ENCODE measurements around the gene SART1.
A peak's percentile ranks its signal among the peaks of the same experiment; 100 is the strongest.

Gene SART1

GRCh38 chr11:65967329-65967934 is 5.9 kb downstream of the SART1 start:
- DNase-seq = no peak

DNA sequence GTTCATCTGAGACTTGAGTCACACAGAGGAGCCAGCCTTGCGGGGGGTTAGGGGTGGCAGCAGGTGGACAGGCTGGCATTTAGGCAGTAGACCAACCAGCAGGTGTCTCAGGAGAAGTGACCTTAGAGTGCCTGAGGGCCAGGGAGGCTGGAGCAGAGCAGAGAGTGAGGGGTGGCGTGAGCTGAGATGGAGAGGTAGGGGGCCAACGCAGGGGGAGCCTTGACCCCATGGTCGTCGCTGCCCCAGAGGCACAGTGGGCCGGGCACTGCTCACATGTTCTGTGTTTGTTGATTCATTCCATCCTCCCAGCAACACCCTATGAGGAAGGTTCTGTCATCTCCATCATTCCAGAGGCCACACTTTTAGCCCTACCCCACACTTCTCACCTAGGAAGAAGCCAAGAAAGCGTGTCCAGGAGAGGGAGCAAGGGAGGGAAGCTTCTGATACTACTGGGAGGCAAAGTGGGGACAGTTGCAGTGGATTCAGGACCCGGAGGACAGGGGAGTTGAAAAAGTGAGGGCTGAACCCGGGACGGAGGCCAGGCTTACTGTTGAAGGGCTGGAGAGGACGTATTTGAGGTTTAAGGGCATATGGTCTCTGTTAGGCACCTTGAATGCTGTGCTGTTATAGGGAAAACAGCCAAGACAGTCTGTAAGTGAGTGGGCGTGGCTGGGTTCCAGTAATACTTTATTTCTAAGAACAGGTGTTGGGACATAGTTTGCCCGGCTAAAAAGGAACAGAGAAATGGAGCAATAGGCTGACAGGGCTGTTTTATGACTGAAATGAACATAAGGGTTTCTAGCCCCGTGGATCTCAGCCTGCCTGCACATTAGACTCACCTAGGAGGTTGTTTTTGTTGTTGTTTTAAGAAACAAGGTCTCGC is 7.3 kb downstream of the SART1 start:
- DNase-seq = no peak

DNA sequence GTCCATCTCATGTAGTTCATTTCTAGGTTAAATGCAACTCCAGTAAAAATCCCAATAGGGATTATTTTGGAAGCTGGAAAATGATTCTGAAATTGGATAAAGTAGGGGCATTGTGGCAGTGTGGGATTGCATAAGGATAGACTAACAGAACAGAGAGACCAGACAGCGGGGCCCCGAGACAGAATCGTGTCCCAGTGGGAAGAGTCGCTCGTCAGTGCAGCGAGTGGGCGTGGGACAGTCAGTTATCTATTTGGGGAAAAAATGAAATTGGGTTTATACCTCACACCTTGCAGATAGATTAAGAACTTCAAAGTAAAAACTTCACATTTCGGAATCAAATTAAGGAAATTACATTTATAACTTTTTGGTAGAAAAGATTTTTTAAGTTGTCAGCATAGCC is 10.6 kb downstream of the SART1 start:
- DNase-seq = no peak

GRCh38 chr11:65973439-65974110 is 12.0 kb downstream of the SART1 start:
- no peak for DNase-seq

- DNase-seq = no peak
Measured at GRCh38 chr11:65975771-65976170, 14.2 kb downstream of the SART1 start.

GRCh38 chr11:65976216-65977176 is 15.0 kb downstream of the SART1 start:
- no peak for DNase-seq

DNA sequence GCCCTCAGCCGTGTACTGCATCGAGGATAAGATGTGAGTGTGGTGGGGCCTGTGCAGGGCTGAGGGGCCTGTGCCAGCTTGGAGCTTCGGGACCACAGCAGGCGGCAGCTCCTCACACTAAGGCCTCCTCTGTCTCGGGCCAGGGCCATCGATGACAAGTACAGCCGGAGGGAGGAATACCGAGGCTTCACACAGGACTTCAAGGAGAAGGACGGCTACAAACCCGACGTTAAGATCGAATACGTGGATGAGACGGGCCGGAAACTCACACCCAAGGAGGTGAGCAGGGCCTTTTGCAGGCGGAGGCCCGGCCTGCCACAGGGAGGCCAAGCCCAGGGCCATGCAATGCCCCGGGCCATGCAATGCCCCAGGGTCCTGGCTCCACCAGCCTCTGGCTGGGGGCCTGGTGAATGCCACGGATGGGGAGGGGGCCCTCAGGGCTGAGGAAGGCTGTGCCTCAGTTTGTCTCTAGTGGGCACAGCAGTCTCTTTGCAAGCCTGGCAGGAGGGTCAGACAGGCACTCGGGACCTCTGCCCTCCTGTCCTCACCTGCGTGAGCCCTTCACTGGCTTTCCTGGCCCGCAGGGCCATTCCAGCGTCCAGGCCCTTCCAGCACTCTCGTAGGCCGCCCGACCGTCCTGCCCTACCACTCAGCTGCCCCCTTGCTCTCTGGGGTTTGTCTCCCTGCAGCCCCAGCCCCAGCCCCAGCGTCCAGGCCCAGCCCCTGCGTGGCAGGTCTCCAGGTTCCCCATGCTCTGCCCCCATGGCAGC is 16.3 kb downstream of the SART1 start:
- no peak for DNase-seq

GRCh38 chr11:65978391-65979238 is 17.1 kb downstream of the SART1 start:
- no peak for DNase-seq

GRCh38 chr11:65979261-65979759 is 17.8 kb downstream of the SART1 start:
- no peak for DNase-seq

- DNase-seq = no peak
Measured at GRCh38 chr11:65981101-65981740, 19.7 kb downstream of the SART1 start.

DNA sequence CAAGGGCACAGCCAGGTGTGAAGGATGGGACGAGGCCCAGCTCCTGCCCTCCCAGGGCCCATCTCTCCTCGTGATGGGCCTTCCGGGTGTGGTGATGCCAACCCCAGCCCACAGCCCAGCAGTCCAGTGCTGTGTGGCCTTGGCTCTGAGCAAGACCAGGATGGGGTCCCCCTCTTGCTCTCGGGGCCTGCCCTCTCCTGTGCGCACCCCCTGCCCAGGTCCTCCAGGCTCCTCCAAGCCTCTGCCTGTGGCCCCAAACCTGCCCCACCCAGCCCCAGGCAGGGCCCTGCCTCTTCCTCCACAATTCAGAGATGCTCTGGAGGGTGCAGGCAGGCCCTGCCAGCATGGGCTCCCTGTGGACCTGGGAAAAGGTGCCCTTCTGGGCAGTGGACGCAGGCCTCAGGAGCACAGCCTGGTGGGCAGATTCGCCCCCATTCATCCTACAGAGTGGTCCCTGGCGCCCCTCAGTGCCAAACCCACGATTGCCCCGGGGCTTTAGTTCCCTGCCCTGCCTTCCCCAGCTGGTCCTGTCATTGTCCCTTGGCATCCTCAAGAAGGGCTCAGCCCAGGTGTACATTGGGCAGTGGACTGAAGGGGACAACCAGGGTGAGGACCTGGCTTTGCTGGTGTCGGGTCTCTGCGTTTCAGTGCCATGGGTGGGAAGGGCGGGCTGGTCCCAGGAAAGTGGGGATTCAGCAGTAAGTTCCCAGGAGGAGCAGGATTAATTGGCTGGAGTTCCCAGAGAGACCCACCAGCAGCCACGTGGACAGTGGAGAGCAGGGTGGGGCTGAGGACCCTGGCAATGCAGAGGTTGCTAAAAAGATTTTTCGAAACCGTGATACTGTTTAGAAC is 20.7 kb downstream of the SART1 start:
- DNase-seq = no peak

DNA sequence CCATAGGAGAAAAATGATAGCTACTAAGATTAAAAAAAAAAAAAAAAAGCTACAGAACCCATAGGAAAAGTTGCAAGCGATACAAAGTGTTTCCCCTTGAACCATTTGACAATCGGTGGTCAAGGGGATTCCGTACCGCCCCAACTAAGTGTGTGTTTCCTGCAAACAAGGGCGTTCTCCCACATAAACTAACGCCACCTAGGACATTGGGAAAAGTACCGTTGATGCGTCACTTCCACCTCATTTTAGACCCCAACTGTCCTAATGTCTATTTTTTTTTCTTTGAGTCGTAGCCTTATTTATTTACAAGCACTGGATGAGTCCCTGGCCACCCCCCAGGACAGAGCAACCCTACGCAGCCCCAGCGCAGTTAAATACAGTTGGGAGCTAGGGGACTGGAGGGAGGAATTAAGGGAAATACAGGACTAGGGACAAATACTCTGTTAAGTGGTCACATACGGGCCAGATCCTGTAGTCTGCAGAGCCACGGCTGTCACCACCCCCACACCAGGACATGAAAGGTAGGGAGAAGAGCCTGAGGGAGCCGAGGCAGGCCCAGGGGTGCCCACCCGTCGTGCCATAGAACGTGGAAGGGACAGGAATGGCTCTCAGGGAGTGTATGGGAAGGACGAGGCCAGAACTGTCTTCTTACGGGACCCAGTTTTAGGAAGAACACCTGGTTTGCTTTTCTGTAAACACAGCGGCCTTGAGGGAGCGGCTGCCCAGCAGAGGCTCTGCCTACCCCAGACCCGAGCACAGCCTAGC is 21.5 kb downstream of the SART1 start:
- no peak for DNase-seq

DNA sequence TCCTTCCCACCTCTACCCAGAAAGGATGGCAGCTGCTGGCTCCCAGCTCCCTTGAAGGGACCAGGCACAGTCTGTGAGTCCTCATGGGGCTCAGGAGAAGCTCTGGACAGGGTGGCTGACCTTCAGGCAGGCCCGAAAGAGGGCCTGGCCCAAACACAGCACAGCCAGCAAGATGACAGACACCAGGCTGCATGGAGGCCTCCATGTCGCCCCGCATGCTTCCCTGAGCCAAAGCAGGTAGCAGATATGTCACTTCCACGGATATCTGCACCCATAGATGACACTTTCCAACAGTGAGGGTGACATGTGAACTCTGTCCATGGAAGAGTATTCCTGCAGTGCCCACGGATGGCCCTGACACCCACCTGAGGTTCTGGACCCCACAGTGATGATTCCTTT is 22.1 kb downstream of the SART1 start:
- DNase-seq = no peak

GRCh38 chr11:65987336-65987735 is 25.8 kb downstream of the SART1 start:
- DNase-seq = no peak

- DNase-seq = peak; percentile 94
Measured at GRCh38 chr11:65988791-65989592, 27.5 kb downstream of the SART1 start.

DNA sequence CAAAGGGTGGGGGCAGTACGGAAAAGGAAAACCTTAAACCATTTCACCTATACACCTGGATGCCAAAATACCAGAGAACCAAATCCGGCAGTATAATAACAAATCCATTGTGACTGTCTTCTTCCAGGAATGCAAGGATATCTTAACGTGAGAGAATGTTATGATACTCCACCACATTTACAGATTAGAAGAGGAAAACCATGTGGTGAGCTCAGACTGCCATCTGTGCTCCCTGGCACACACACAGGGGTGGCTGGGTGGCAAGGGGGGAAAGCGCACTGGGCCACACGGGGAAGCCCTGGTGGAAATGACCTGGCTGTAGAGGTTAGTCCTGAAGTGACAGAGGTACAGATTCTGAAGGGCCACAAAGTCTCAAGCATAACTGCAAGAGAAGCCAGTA is 30.5 kb downstream of the SART1 start:
- DNase-seq = no peak

GRCh38 chr11:65997286-65997685 is 35.8 kb downstream of the SART1 start:
- DNase-seq = no peak

Measured in CD4-positive, alpha-beta T cell treated with Interleukin-6 for 4 hours (primary cell).